Activated CD8-positive, alpha-beta memory T cell treated with anti-CD3 and anti-CD28 coated beads, Interleukin-2, amount 50 U/mL, for 4 hours (primary cell): ENCODE measurements around the gene MICAL3.
"Not testable (repeated sequence)": the region's sequence is repeated elsewhere in the genome, so short reads cannot be mapped to it uniquely, and the experiment has no call there.

Experiments used
- DNase-seq: peaks from one replicate; pipeline ENCODE4 v3.0.0-alpha.2; 2020

Gene MICAL3

DNA sequence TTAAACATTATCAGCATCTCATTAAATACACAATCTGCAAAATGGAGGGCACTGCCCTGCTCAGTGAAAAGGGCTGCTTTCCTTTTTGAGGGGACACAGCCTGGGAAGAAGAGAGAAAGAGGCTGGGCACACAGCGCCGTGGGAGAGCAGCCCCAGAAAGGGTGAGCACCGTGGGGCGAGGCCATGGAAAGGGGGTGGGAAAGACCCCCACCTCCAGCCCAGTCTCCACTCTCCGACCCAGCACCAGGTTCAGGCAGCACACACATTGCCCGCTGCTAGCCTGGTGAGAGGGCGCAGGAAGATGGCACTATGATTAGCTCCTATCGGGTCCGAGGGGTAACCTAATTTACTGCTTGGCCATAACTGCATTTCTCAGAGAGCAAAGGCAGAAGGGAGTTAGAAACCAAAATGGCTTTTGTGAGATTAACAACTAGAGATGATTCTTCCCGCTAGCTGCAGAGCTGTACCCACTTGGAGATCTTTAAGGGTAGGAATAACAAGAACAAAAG is 146.1 kb downstream of the MICAL3 start:
- no peak for DNase-seq

- not testable (repeated sequence) for DNase-seq
Observed at GRCh38 chr22:17876878-17877855, 147.2 kb downstream of the MICAL3 start.

GRCh38 chr22:17876306-17876831 is 148.0 kb downstream of the MICAL3 start:
- no peak for DNase-seq

DNA sequence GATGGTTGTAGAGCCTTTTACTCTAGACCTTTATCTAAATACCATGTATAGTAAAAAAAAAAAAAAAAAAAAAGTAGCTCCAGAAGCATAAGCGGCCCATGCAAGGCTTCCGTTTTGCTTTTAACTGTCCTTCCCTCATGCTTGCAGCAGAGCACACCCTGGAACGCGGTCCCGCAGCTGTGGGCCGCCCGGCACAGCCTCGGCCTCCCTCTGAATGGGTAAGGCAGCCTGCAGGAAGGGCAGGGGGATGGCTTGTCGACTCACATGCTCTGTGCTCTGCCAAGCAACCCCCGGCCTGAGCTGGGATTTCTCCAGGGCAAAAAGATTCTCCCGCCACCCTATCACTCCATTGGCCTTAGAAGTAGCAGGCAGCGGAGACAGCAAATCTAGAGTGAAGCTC is 148.7 kb downstream of the MICAL3 start:
- DNase-seq: no peak

GRCh38 chr22:17875156-17875555 is 149.2 kb downstream of the MICAL3 start:
- DNase-seq: no peak

DNA sequence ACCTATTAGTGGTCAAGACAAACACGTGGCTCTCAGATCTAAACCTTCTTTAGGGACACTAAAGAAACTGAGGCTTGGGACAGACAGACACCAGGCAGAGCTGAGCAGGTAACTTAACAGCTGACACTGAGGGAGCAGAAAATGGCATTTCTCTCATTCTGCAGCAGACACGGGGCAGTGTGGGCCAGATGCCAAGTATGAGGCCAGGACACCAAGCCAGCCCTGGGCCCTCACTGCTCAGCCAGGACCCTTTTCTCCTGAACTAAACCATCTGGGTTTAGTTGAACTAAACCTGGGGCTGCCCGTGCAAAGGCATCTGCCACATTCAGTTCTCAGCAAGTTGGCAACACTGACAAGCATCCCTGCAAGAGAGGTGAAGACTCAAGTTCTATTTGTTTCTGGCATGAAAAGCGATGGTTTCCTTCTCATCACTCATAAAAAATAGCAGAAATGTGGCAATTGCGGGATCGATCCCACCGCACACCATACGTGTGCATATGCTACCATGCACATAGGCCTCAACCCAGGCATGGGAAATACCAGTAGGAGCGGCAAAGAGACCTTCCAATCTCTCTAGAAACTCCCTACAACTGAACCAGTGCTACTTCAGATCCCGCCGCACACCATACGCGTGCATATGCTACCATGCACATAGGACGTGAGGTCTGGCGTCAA is 150.0 kb downstream of the MICAL3 start:
- no peak for DNase-seq

- no peak for DNase-seq
Observed at GRCh38 chr22:17873804-17874203, 150.6 kb downstream of the MICAL3 start.

DNA sequence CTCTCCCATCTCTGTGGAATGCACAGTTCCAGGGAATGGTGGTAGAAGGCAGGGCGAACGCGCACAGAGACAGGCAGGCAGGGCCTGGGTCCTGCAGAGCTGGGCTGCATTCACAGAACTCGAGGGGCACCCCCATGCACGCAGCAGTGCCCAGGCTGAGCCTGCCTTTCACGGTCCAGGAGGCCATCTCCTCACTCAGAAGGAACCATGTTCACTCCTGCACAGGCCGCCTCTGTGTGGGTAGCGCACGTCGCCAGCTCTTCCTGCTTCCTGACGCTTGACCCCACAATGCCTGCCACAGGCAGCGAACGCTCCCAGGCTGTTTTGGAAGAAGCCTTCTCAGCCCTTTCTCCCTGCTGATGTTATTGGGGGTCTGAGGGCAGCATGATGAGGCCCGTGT is 151.2 kb downstream of the MICAL3 start:
- no peak for DNase-seq

DNA sequence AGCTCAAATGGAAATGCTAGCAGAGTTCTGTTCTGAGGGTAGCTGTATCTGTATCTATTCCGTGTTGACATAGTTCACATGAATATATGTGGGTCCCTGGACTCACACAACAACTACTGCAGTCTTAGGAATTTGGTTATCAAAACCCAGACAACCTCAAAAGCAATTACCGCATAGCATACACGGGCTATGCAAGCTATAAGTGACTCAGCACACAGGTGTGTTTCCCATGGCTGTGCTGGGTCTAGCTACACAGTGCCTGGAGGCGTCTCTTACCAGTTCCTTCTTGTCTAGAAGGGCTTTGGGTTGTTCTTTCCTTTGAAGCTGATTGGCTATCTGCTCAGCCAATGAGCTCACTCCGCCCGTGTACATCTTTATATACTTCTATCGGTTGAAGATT is 151.9 kb downstream of the MICAL3 start:
- no peak for DNase-seq

DNA sequence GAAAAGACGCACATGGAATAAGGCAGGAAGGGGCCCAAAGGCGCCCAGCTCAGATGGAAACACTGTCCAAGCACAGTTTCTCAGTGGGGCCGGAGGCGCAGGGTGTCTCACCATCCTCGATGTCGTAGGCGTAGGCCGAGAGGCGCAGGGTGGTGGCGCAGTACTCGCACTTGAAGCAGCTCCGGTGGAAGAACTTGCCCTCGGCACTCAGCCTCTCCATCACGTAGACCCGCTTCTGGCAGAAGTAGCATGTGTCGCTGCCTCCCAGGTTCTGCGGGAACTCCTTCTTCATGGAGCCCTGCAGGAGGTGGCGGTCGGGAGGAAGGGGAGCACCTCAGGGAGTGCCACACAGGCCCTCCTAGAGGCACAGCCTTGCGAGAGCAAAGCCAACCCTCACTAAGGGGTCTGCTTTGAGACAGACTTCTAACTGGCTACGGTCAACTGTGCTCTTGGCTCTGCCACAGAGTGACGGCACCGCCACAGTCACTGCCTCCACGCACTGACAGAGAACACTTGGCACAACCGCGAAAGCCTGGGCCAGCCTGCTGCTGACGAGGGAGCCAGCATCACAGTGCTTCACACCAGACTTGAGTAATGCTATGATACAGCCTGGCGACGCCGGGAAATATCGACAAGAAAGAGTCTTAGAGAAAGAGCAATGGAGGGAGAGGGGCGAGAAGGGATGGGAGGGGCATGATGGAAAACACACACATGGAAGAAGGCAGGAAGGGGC is 152.5 kb downstream of the MICAL3 start:
- no peak for DNase-seq

- no peak for DNase-seq
Observed at GRCh38 chr22:17870407-17870806, 154.0 kb downstream of the MICAL3 start.

DNA sequence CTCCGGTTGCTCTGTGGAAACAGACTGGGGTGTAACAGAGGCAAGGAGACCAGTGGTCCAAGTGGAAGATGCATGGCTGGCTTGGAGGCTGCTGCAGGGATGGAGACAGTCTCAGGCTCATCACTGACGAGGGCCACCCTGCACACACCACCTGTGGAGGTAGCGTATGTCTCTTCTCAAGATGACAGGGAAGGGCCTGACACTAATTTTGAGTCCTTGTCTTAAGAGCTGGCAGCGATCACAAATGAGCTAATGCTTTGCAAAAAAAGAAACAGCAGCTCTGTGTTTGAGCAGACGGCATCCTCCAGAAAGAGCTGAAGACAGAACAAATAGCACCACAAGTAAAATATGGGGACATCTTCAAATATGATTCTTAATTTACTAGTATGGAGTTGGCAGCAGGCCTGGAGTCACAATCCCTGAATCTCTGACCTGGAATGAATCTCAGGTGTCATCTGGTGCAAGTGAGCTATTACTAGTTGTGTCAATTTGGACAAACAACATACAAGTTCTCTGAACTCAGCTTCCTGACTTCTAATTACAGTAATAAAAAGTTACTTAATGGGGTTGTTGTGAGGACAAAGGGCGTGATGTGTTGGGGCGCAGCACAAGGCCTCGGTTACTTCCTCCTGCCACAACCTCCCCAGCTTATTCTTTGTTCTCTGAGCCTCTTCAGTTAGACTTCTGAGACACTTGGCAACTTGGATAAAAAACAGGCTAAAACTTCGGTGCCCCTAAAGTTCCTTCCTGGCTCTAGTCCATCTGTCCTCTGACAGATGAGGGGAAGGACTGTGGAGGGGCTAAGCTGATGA is 154.9 kb downstream of the MICAL3 start:
- no peak for DNase-seq

DNA sequence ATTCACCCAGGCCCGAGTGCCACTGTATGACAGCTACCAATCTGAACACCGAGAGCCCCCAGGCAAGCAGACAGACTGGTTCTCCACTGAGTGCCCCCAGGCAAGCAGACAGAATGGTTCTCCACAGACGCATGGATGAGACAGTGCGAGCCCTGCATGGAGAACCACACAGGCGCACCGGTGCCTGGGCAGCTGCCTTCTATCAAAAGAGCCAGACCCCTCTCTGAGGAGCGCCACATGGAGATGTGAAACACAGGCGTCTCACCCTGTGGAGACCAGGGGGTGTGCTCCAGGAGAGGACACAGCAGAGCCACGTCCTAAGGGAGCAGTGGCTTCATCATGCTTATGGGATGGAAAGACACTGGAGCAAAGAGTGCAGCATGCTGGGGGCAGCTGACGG is 155.6 kb downstream of the MICAL3 start:
- no peak for DNase-seq

DNA sequence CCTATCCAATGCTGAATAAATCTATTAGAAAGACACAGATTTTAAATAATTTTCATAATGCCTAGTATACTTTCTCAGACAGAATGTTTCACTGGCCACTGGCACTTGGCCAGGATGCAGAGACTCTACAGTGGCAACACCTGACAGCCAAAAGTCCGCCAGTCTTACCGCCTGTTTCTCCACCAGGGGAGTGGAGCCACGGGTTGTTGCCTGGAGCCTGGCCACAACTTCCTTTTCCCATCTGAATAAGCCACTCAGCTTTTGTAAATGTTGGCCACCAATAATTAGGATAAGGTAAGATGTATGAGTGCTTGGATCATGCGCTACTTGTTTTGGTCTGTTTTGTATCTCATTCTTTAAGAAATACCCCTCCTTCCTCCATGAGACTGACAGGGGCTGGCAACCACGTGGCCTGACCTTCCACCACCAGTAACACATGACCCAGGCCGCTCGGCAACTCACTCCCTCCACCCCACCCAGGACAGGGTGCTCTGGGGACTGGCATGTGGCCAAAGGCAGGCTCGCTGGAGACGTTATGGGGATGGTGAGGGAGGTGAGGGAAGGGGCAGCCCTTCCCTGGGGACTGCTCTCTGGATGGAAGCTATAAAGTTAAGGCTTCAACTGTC is 157.1 kb downstream of the MICAL3 start:
- no peak for DNase-seq

- DNase-seq: no peak
Observed at GRCh38 chr22:17866621-17867020, 157.7 kb downstream of the MICAL3 start.

- DNase-seq: no peak
Observed at GRCh38 chr22:17866127-17866526, 158.2 kb downstream of the MICAL3 start.

DNA sequence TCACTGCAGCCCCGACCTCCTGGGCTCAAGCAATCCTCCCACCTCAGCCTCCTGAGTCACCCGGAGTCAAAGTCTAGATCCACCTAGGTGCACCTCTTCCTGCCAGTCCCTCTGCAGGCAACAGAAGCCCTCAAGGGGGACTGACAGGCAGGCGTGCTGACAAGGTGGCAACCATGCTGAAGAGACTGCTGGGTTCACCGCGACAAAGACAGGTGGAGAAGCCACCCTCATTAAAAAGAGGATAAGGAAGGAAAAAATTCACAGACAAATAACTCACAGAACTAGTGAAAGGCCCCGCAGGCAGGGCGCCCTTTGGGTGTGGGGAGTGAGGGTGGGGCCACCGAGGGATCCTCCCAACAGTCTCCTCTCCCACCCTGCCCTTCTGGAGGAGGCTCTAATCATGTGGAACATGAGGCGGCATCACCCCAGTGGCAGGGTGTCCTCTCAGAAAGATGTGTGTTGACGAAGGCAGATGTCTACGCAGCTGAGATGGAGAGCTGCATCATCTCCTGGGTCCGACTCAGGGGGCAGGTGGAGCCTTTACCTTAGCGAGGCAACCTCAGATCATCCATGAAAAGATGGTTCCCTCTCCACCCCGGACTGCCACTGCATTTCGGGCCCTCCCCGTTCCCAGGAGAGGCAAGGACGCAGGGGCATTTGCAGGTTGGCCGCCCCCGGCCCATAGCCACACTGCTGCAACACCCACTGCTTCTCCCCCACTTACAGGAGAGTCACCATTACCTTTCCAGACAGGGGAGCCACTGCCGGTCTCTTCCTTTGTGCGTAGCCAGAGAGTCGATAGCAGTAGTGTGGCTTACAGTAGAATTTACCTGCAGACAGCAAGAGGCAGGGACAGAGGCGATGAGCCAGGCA is 158.9 kb downstream of the MICAL3 start:
- no peak for DNase-seq

DNA sequence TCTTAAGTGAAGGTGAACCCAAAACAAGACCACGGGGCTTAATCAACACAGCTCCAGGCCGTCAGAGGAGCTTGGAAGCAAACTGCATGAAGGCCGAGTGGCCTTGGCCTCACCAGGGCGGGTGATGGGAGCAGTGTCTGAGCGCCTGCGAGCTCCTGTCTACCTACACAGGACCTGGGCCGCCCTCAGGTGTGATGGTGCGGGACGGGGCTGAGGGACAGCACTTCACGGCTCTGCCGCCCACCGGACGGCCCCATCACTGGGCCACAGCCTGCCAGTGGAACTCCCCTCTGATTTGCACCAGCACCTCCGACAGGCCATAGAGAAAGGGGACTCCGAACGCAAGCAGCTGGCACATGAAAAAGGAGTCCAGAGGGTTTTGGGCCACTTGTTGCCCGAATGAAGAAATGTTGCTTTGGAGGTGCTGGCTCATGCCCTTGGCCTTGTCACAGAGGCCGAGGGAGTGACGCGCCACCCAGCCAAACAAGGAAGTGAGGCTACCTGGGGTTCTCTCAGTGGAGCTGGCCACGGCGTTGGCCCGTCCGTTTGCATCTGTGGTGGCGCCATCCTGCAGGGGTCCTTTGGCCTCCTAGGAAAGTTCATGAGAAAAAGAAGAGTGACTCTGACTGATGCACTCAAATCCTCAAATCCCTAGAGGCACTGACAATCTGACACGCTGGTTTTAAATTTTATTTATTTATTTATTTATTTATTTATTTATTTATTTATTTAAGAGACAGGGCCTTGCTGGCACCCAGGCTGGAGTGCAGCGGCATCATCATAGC is 159.8 kb downstream of the MICAL3 start:
- no peak for DNase-seq

DNA sequence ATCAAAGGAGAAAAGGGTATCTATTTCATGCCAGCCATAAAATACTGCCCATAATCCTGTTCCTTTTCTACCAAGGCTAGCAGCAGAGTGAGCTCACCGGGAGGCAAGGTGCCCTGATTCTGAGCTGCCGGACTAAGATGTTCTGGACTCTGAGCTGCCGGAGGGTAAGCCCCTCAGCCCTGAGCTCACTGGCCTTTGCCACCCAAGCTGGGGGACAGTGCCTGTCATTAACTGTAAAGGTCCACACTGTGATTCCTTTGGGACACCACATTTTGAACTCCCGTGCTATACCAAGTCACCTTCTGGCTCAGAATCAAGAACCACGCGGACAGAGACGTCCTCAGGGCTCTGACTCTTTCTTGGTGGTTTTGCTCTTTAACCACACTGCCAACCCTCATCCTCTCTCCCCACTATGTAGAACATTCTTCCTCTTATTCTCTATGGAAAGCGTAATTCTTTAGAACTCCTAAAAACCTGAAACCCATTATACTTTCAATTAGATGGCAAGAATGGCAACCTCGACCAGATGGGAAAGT is 161.6 kb downstream of the MICAL3 start:
- no peak for DNase-seq
